ENCODE data around the gene ERAL1. TPM values are rescaled to one million over a fixed set of nuclear protein-coding genes. Genes with fewer than 3 reads are reported as not detected.

The ERAL1 gene
- total and polyA plus RNA-seq, 2 experiments from 2014 or later = 77.1 to 121 TPM

- TF ChIP-seq EZH2phosphoT487 (IDR thresholded peaks at IDR 0.05; ENCODE audit: unreplicated experiment) (no peak), CTCF (conservative IDR thresholded peaks at IDR 0.05; ENCODE audit: low read depth in 2 of 2) (no peak), STAT1 (IDR thresholded peaks at IDR 0.05; ENCODE audit: unreplicated experiment) (no peak)
These were observed 27.1 kb upstream of the ERAL1 start (continued) for GRCh38 chr17:28827672-28828071.

GRCh38 chr17:28828294-28829040 is 26.3 kb upstream of the ERAL1 start:
- Mint-ChIP-seq H3K36me3 (ENCODE audit: low read depth) (peaks cover 18% of the 10 kb centered on the region), H3K27ac (no peak overlapping the region; the same call in 1 of the 2 replicates), H3K4me1 (no peaks in the 10 kb centered on the region; the same call in 2 of the 3 replicates), H3K4me3 (no peak overlapping the region), H3K9me3 (no peaks in the 10 kb centered on the region), H3K27me3 (ENCODE audit: insufficient read depth, low read depth, poor library complexity) (peaks cover 4% of the 10 kb centered on the region)
- H2AFZ ChIP-seq = no peak overlapping the region
- ATAC-seq (no peak), DNase-seq (ENCODE audit: low spot score) (no peak)
- 0 out of 2 replicates have a peak, but pooled peaks cover 3% of the 10 kb centered on the region for H3K36me3 ChIP-seq (ENCODE audit: insufficient read depth)
- H3F3A ChIP-seq (replicated peaks; ENCODE audit: low read depth) = 0 out of 2 replicates have a peak, but pooled peaks cover 3% of the 10 kb centered on the region
- peaks cover 9% of the 10 kb centered on the region for H4K20me1 ChIP-seq (replicated peaks; ENCODE audit: insufficient read depth)
- H3K4me3 ChIP-seq = no peak overlapping the region
- no peak overlapping the region; the same call in 1 of the 2 replicates for H3K27ac ChIP-seq (ENCODE audit: low read depth)
- no peaks in the 10 kb centered on the region for H3K27me3 ChIP-seq (ENCODE audit: insufficient read depth)
- no peaks in the 10 kb centered on the region for H3K4me1 ChIP-seq (ENCODE audit: insufficient read depth)
- no peaks in the 10 kb centered on the region; the same call in 1 of the 2 replicates for H3K9me2 ChIP-seq (ENCODE audit: insufficient read depth)
- peaks cover 76% of the 10 kb centered on the region for H3K79me2 ChIP-seq (replicated peaks; ENCODE audit: insufficient read depth)
- no peak overlapping the region for H3K4me2 ChIP-seq
- TF ChIP-seq JUNB (IDR thresholded peaks at IDR 0.05; ENCODE audit: unreplicated experiment) = no peak
- no peak for TF ChIP-seq CREB1 (CRISPR knock-in tag; IDR thresholded peaks at IDR 0.05; ENCODE audit: low read depth)
- no peak for TF ChIP-seq REST (IDR thresholded peaks at IDR 0.05; ENCODE audit: unreplicated experiment)
- no peak for TF ChIP-seq EZH2 (IDR thresholded peaks at IDR 0.05; ENCODE audit: low read depth, unreplicated experiment)
- no peak for TF ChIP-seq CTCF (conservative IDR thresholded peaks at IDR 0.05; ENCODE audit: low read depth in 2 of 2)
- no peak for TF ChIP-seq STAT1 (IDR thresholded peaks at IDR 0.05; ENCODE audit: unreplicated experiment)
- TF ChIP-seq ZNF114 (CRISPR knock-in tag; IDR thresholded peaks at IDR 0.05) = no peak
- TF ChIP-seq NANOG (IDR thresholded peaks at IDR 0.05; ENCODE audit: borderline replicate concordance) = no peak

Measured in GM23338 (cell line).